RWPE2 (cell line): ENCODE measurements around the gene CDRT15L2.
A peak's percentile ranks its signal among the peaks of the same experiment; 100 is the strongest.
"Not testable (repeated sequence)": the region's sequence is repeated elsewhere in the genome, so short reads cannot be mapped to it uniquely, and the experiment has no call there.

Experiments used
- ATAC-seq: fragments of 200-7000 bp; cut with Tn5 transposase; 3 replicates; pipeline ENCODE4 v1.9.1; 2021; ENCODE audit warnings: low read depth
- DNase-seq: peaks from one replicate; pipeline ENCODE4 v3.0.0-alpha.2; 2020; ENCODE audit warnings: low spot score
- H3K27ac ChIP-seq: fragments of 450-650 bp; 2 replicates; pipeline ENCODE4 v1.5.1; 2017; ENCODE audit warnings: mild to moderate bottlenecking; ENCODE audit not compliant: poor library complexity, severe bottlenecking
- H3K27me3 ChIP-seq: fragments of 250-450 bp; sonication (Bioruptor Pico); 2 replicates; pipeline ENCODE4 v1.5.1; 2021; ENCODE audit warnings: mild to moderate bottlenecking, moderate library complexity; ENCODE audit not compliant: insufficient read depth, poor library complexity, severe bottlenecking
- H3K36me3 ChIP-seq: fragments of 250-450 bp; sonication (Bioruptor Pico); 2 replicates; pipeline ENCODE4 v1.5.1; 2020; ENCODE audit warnings: low read depth, mild to moderate bottlenecking, moderate library complexity
- H3K4me1 ChIP-seq: fragments of 250-450 bp; sonication (Bioruptor Pico); 2 replicates; pipeline ENCODE4 v1.5.1; 2021; ENCODE audit warnings: mild to moderate bottlenecking, moderate library complexity; ENCODE audit not compliant: insufficient read depth, poor library complexity, severe bottlenecking
- H3K4me3 ChIP-seq: fragments of 250-450 bp; sonication (Bioruptor Pico); 2 replicates; pipeline ENCODE4 v1.5.1; 2021; ENCODE audit warnings: mild to moderate bottlenecking, moderate library complexity; ENCODE audit not compliant: severe bottlenecking
- H3K9me3 ChIP-seq: fragments of 250-450 bp; sonication (Bioruptor Pico); 2 replicates; pipeline ENCODE4 v1.5.1; 2021; ENCODE audit warnings: mild to moderate bottlenecking, moderate library complexity; ENCODE audit not compliant: severe bottlenecking

CDRT15L2 gene

DNA sequence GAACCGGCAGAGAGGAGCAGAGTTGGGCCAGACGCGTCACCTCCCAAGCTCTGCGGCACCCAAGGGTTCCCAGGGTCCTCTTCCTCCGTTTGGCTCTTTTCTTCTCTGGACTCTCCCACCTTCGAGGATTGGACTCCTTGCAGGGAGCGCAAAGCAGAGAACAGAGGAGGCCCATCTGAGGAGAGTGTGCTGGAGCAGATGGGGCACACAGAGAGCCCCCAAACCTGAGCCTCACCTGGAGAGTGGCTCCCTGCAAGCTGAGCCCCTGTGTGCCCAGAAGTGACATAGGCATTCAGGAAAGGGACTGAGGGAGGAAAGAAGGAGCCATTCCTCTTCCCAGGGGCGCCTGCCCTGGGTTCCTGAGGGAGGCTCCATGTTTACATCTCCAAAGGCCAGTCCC is 6.3 kb upstream of the CDRT15L2 start:
- not testable (repeated sequence) for H3K4me3 ChIP-seq, H3K4me1 ChIP-seq, H3K9me3 ChIP-seq, DNase-seq, H3K36me3 ChIP-seq, ATAC-seq, H3K27ac ChIP-seq, H3K27me3 ChIP-seq

DNA sequence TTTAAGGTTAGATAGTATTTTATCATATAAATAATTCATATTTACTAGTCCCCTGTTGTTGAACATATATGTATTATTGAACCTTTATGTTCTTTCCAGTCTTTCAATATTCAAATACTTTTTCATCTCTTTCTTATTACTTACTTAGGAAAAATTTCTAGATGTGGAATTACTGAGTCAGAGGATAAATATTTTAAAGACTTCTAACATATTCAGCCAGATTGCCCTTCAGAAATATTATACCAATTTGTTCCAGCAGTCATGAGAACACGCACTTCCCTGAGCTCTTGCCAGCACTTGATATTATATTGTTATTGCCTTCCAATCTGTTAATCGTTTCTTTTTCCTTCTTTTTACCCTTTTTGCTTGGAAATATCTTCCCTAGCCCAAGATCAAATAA is 4.5 kb upstream of the CDRT15L2 start:
- not testable (repeated sequence) for DNase-seq, H3K4me1 ChIP-seq, H3K4me3 ChIP-seq, H3K27ac ChIP-seq, H3K27me3 ChIP-seq, H3K36me3 ChIP-seq, H3K9me3 ChIP-seq, ATAC-seq

DNA sequence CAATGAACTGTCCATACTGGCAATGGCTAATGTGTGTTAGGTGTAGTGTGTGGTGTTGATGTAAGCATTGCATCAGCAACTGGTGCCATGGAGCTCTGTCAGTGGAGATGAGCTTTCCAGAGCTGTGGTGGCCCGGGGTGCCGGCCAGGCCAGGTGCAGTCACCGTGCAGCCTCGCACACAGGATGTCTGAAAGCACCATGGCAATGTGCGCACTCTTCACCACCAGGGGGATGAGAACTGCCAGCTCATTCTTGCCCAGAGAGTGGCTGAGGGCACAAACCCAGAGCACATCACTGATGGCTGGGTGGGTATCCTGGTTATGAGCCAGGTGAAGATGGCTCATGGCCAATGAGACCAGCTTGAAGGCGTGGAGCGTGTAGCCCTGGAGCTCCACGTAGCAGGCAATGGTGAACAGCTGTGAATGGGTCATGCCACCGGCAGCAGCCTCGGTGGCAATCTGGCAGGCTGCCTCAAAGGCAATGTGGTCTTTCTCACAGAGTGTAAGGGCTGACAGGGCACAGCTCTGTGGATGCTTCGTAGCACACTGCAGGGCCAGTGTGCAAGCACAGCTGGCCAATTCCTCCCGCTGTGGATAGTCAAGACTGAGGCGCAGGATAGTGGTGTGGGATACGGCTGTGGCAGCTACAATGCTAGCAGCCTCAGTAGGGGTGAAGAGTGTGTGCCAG is 4.5 kb downstream of the CDRT15L2 start:
- H3K36me3 ChIP-seq, H3K9me3 ChIP-seq, H3K27ac ChIP-seq, H3K4me1 ChIP-seq, DNase-seq, H3K27me3 ChIP-seq, H3K4me3 ChIP-seq: not testable (repeated sequence)
- peak; percentile 35; the same call in 1 of the 3 replicates for ATAC-seq

DNA sequence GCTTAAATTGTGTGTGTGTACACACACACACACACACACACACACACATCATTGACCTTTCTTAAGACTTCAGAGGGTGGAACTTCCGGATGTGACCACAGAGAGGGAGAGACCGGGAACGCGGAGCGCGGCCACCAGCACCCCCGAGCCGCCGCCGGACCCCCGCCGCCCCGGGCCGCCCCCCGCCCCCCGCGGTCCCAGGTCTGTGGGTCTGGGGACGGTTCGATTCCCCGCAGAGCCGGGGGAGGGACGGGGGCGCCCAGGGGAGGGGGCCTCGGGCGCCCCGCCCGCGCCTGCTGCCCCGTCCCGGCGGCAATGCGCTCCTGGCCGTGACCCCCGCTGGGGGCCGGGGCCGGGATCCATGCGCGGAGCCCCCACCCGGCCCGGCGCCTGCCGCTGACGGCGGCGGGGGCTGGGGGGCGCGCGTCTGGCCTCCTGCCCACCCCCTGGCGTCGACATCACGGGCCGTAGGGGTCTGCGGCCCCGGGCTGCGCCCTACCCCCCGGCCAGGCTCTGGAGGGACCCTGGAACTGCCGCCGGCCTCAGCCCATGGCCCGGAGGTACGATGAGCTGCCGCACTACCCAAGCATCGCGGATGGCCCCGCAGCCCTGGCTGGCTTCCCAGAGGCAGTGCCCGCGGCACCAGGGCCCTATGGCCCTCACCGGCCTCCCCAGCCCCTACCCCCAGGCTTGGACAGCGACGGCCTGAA is 9.4 kb downstream of the CDRT15L2 start:
- H3K9me3 ChIP-seq, H3K4me1 ChIP-seq, H3K4me3 ChIP-seq, H3K27ac ChIP-seq, ATAC-seq, H3K27me3 ChIP-seq, DNase-seq, H3K36me3 ChIP-seq: not testable (repeated sequence)

DNA sequence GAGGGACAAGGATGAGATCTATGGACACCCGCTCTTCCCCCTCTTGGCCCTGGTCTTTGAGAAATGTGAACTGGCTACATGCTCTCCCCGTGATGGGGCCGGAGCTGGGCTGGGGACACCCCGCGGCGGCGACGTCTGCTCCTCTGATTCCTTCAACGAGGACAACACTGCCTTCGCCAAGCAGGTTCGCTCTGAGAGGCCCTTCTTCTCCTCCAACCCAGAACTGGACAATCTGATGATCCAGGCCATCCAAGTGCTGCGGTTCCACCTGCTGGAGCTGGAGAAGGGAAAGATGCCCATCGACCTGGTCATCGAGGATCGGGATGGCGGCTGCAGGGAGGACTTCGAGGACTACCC is 9.9 kb downstream of the CDRT15L2 start:
- not testable (repeated sequence) for H3K9me3 ChIP-seq, ATAC-seq, H3K27ac ChIP-seq, H3K4me1 ChIP-seq, DNase-seq, H3K36me3 ChIP-seq, H3K4me3 ChIP-seq, H3K27me3 ChIP-seq

DNA sequence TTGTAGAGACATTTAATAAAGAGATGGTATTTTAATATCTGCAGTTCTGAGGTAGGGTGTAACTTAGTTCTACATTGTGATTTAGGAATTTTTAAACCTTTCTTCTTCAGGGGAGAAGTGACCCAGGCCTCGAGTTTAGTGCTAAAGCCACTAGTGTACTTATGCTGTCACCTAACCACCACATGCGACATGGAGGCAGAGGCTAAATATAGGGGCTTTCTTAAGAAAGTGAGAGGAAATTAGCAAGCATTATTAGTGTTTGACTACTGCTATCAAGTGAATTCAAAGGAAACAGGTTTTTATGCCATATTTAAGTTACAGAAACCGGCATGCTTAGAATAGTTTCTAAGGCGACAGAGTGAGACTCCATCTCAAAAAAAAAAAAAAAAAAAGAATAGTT is 11.5 kb downstream of the CDRT15L2 start:
- not testable (repeated sequence) for H3K4me1 ChIP-seq, H3K27ac ChIP-seq, H3K4me3 ChIP-seq, ATAC-seq, H3K36me3 ChIP-seq, DNase-seq, H3K9me3 ChIP-seq, H3K27me3 ChIP-seq

DNA sequence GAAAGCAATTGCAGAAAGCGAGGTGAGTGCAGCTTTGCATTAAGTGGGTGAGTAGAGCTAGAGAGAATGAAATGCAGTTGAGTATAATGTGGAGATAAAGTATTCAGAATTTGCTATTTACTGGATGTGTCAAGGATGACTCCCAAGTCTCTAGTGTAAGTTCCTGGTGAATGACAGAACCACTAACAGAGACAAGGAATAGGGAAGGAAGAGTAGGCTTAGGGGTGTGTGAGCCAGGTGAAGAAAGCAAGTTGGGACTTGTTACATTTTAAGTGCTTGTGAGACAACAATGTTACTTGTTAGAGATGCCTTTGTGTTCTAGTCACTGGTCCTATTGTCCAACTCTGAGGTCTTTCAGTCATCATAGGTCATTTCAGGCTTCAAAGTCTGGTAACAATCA is 26.0 kb downstream of the CDRT15L2 start:
- H3K9me3 ChIP-seq, H3K27me3 ChIP-seq, H3K4me1 ChIP-seq, H3K36me3 ChIP-seq, DNase-seq, H3K27ac ChIP-seq, H3K4me3 ChIP-seq: not testable (repeated sequence)
- peak; percentile 62; the same call in 2 of the 3 replicates for ATAC-seq

DNA sequence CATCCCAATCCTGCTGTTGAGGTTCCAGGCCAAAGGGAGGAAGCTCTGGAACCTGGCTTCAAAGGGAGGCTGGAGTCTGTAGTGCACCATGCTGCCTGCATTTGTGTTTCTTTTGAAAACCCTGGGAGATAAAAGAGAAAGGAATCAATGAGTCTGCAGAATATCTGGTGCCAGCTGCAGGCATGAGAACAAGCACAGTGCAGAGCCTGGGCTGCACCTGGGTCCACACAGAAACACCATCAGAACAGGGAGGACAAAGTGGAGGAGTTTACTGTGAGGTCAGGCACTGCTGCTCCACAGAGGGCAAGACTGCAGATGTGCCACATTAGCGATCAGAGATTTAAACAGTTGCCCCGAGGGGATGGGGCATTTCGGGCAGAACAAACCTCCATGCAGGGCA is 30.0 kb downstream of the CDRT15L2 start:
- not testable (repeated sequence) for H3K27me3 ChIP-seq, H3K9me3 ChIP-seq, DNase-seq, ATAC-seq, H3K4me3 ChIP-seq, H3K36me3 ChIP-seq, H3K4me1 ChIP-seq, H3K27ac ChIP-seq
